K562 (cell line): ENCODE results near the gene LRP1B. TPM values are rescaled to one million over a fixed set of nuclear protein-coding genes. Genes with fewer than 3 reads are reported as not detected.

Experiments
- ATAC-seq: fragments of 200-7000 bp; cut with Tn5 transposase; 3 replicates; pipeline ENCODE4 v1.9.1; 2020; ENCODE audit warnings: moderate library complexity
- BruUV-seq: library from RNA; stranded (reverse); fragments of 400-500 nt; replicated peaks from 2 replicates; lab custom pipeline; 2021; lab: Mats Ljungman, UMichigan
- CTCF ChIA-PET: fragments of 300-600 bp; formaldehyde crosslinking; extraction: SDS; loops from one replicate; lab custom pipeline; 2021; ENCODE audit warnings: low intra/inter-chr PET ratio; lab: Yijun Ruan, JAX
- POLR2A ChIA-PET: fragments of 300-600, 350-650 bp; sonication (Branson Sonifier 250); formaldehyde crosslinking; extraction: SDS; loops from one replicate; lab custom pipeline; 2021; ENCODE audit warnings: antibody characterized with exemption, inconsistent platforms; lab: Yijun Ruan, JAX
- DNase-seq, 4 experiments: peaks; one replicate each; pipeline versions ENCODE4 v3.0.0 to v3.0.0-alpha.2; 2011 to 2018; ENCODE audit warnings: low spot score in 3 of 4, mixed read lengths in 3 of 4; ENCODE audit errors: extremely low read depth in 1 of 4
- FAIRE-seq: peaks from 2 replicates; lab custom pipeline; 2011; peaks lifted over from hg19 to GRCh38; lab: Jason Lieb, UNC
- H2AFZ ChIP-seq: 2 replicates; pipeline ENCODE4 v1.6.0; 2011; ENCODE audit warnings: low read depth, low read length, control low read depth, inconsistent platforms
- H3K27ac ChIP-seq: fragments of 200-600 bp; 3 replicates; pipeline ENCODE4 v1.8.0; 2011; ENCODE audit warnings: low read depth, mild to moderate bottlenecking, control low read depth, inconsistent platforms, low read length, moderate library complexity, mixed read lengths; ENCODE audit errors: extremely low read depth
- H3K27me3 ChIP-seq, 2 experiments: fragments of 300-600 bp in 1 of 2; 2 replicates in 1 of 2; 3 replicates in 1 of 2; pipeline versions ENCODE4 v1.6.0 to v1.8.0; 2011; ENCODE audit warnings: inconsistent platforms in 2 of 2, low read length in 2 of 2, mild to moderate bottlenecking in 1 of 2, mixed read lengths in 1 of 2, moderate library complexity in 1 of 2; ENCODE audit not compliant: control insufficient read depth in 2 of 2, insufficient read depth in 2 of 2
- H3K36me3 ChIP-seq: fragments of 300-600 bp; 3 replicates; pipeline ENCODE4 v1.8.0; 2011; ENCODE audit warnings: mild to moderate bottlenecking, low read length, inconsistent platforms; ENCODE audit not compliant: control insufficient read depth, insufficient read depth
- H3K4me1 ChIP-seq, 2 experiments: fragments of 200-600 bp in 1 of 2; replicated peaks in 1 of 2; 2 replicates in 1 of 2; 3 replicates in 1 of 2; pipeline versions ENCODE4 v1.5.1 to v1.8.0; 2011; ENCODE audit warnings: inconsistent platforms in 2 of 2, low read length in 2 of 2, mild to moderate bottlenecking in 1 of 2, mixed read lengths in 1 of 2, moderate library complexity in 1 of 2; ENCODE audit not compliant: control insufficient read depth in 2 of 2, insufficient read depth in 2 of 2
- H3K4me2 ChIP-seq: 2 replicates; pipeline ENCODE4 v1.6.1; 2011; ENCODE audit warnings: low read length, control low read depth, inconsistent platforms, mixed read lengths; ENCODE audit not compliant: insufficient read depth
- H3K4me3 ChIP-seq: fragments of 200-600 bp; sonication (generic), shearing (Covaris generic); 2 replicates; pipeline ENCODE4 v1.5.1; 2016; ENCODE audit warnings: control low read depth, inconsistent platforms
- H3K79me2 ChIP-seq: fragments of 200-600 bp; 3 replicates; pipeline ENCODE4 v1.8.0; 2011; ENCODE audit warnings: low read length, inconsistent platforms; ENCODE audit not compliant: control insufficient read depth, insufficient read depth
- H3K9ac ChIP-seq, 2 experiments: 2 replicates each; pipeline versions ENCODE4 v1.6.0 to v1.6.1; 2011; ENCODE audit warnings: low read depth in 2 of 2, low read length in 2 of 2, control low read depth in 1 of 2, inconsistent platforms in 1 of 2, mild to moderate bottlenecking in 1 of 2, mixed read lengths in 1 of 2; ENCODE audit not compliant: insufficient read depth in 1 of 2
- H3K9me1 ChIP-seq: one replicate; pipeline ENCODE4 v1.6.0; 2011; ENCODE audit warnings: inconsistent platforms, mild to moderate bottlenecking, low read length, moderate library complexity; ENCODE audit not compliant: control insufficient read depth, insufficient read depth
- H3K9me3 ChIP-seq: replicated peaks from 2 replicates; pipeline ENCODE4 v1.5.1; 2011; ENCODE audit warnings: low read depth, low read length, inconsistent platforms; ENCODE audit not compliant: control insufficient read depth, insufficient read depth
- H4K20me1 ChIP-seq: replicated peaks from 2 replicates; pipeline ENCODE4 v1.6.1; 2011; ENCODE audit warnings: low read length, inconsistent platforms, mixed read lengths; ENCODE audit not compliant: control insufficient read depth, insufficient read depth
- ATF4 ChIP-seq: fragments of 450-650 bp; formaldehyde crosslinking; IDR thresholded peaks from 2 replicates; pipeline ENCODE4 v1.4.0; 2022; ENCODE audit warnings: mild to moderate bottlenecking, moderate library complexity
- CLOCK ChIP-seq: fragments of 250-450 bp; sonication (Bioruptor Pico); IDR thresholded peaks from 2 replicates; pipeline ENCODE4 v1.4.0; 2020; ENCODE audit warnings: mild to moderate bottlenecking, moderate library complexity, borderline replicate concordance
- LCOR ChIP-seq: sonication (generic); formaldehyde crosslinking; IDR thresholded peaks from 2 replicates; pipeline ENCODE4 v1.8.0; 2022; ENCODE audit warnings: mild to moderate bottlenecking, missing genetic modification reagents
- MAX ChIP-seq: sonication (generic); formaldehyde crosslinking; IDR thresholded peaks from 2 replicates; pipeline ENCODE4 v1.9.0; 2022; ENCODE audit warnings: mild to moderate bottlenecking, missing genetic modification reagents
- PATZ1 ChIP-seq: fragments of 250-450 bp; sonication (Bioruptor Pico); IDR thresholded peaks from 2 replicates; pipeline ENCODE4 v1.5.0; 2020; ENCODE audit warnings: mild to moderate bottlenecking, borderline replicate concordance
- SETDB1 ChIP-seq: IDR thresholded peaks from one replicate; pipeline ENCODE4 v1.6.1; 2012; ENCODE audit warnings: low read length, control low read depth, inconsistent platforms
- TEAD2 ChIP-seq: fragments of 450-650 bp; IDR thresholded peaks from 2 replicates; pipeline ENCODE4 v1.6.1; 2016; ENCODE audit warnings: missing genetic modification characterization, control low read depth, missing compliant biosample characterization
- ZMIZ1 ChIP-seq, 2 experiments: fragments of 150-350 bp in 1 of 2; IDR thresholded peaks; 2 replicates each; pipeline ENCODE4 v1.6.1; 2012 to 2016; ENCODE audit warnings: low read depth in 2 of 2, low read length in 2 of 2, mild to moderate bottlenecking in 1 of 2, moderate library complexity in 1 of 2
- ZNF277 ChIP-seq: fragments of 250-450 bp; sonication (Bioruptor Pico); IDR thresholded peaks from 2 replicates; pipeline ENCODE4 v1.8.0; 2022; ENCODE audit warnings: inconsistent platforms, mild to moderate bottlenecking, moderate library complexity, borderline replicate concordance
- WGBS: fragments of 100-300 bp; shearing (Covaris generic); methylation state at CpG from one replicate; pipeline ENCODE4 v1.1.6; 2016; ENCODE audit warnings: low coverage, mixed read lengths; ENCODE audit not compliant: insufficient coverage; ENCODE audit errors: missing lambda C conversion rate; 5-methylcytosine and 5-hydroxymethylcytosine counted together
- in situ Hi-C: fragments of 300-500 bp; cut with MboI; formaldehyde crosslinking; loops from 4 replicates; pipeline ENCODE4 v1.15.0; 2018; ENCODE audit warnings: inconsistent platforms, mixed read lengths
- intact Hi-C: fragments of 100-400 bp; cut with micrococcal nuclease; formaldehyde crosslinking; loops from 2 replicates; pipeline ENCODE4 v1.14.2; 2022
- polyA plus RNA-seq, 8 experiments: library from polyadenylated mRNA; depleted of rRNA in 4 of 8; stranded (reverse) in 5 of 8; unstranded in 3 of 8; fragments of >200 nt; fragmentation: Nextera tagmentation in 2 of 8; fragmentation: Illumina TruSeq in 1 of 8; extraction: Ambion mirVana in 2 of 8; extraction: Trizol in 1 of 8; gene quantifications; 2 replicates each; pipeline versions ENCODE4 v1.2.1 to v1.2.3, GENCODE V29; 2011 to 2014; ENCODE audit warnings: inconsistent platforms in 1 of 8, missing spikeins in 1 of 8
- total RNA-seq, 7 experiments: library from RNA; depleted of rRNA in 6 of 7; stranded (reverse); fragments of >200 nt in 6 of 7; fragmentation: Illumina TruSeq in 2 of 7; extraction: Trizol in 2 of 7; gene quantifications; 2 replicates each; pipeline versions ENCODE4 v1.2.1 to v1.2.3, GENCODE V29; 2011 to 2021; ENCODE audit warnings: low replicate concordance in 1 of 7

Gene LRP1B
- total and polyA plus RNA-seq, 9 of the 15 experiments (the other 6 are each of a cell fraction or from before 2014, with no cell fraction given): not detected

- in situ Hi-C loops (no loop called here), intact Hi-C loops (no loop called here)
- Histone ChIP-seq H4K20me1 (no peaks in the 10 kb centered on the region), H3K79me2 (no peaks in the 10 kb centered on the region), H3K4me1 (no peaks in the 10 kb centered on the region), H3K4me3 (no peak overlapping the region), H3K4me2 (no peak overlapping the region), H2AFZ (no peak overlapping the region), H3K9ac (no peak overlapping the region), H3K36me3 (no peaks in the 10 kb centered on the region), H3K27me3 (no peaks in the 10 kb centered on the region), H3K9me1 (no peaks in the 10 kb centered on the region), H3K9me3 (no peaks in the 10 kb centered on the region), H3K27ac (no peak overlapping the region)
- BruUV-seq: no TSS peak
- DNase-seq (no peak), ATAC-seq (no peak), FAIRE-seq (no peak)
- 2% methylated on average over 4 of the region's 4 CpGs for WGBS
- POLR2A ChIA-PET: no interaction called here
- CTCF ChIA-PET: no interaction called here
- TF ChIP-seq LCOR (no peak), ATF4 (CRISPR knock-in tag) (no peak), TEAD2 (no peak), ZNF277 (no peak), MAX (CRISPR knock-in tag) (no peak), CLOCK (CRISPR knock-in tag) (no peak), PATZ1 (CRISPR knock-in tag) (no peak), ZMIZ1 (IDR thresholded peaks at IDR 0.05; ENCODE audit: low read depth in 2 of 2, low read length in 2 of 2) (no peak), SETDB1 (no peak)
These were observed 1881.0 kb downstream of the LRP1B start for GRCh38 chr2:140249821-140250220.
